IMR-90 (cell line): ENCODE data around the gene ARHGEF16. TPM values are rescaled to one million over a fixed set of nuclear protein-coding genes. Genes with fewer than 3 reads are reported as not detected.

Source experiments
- ATAC-seq: fragments of 200-7000 bp; cut with Tn5 transposase; 2 replicates; pipeline ENCODE4 v1.9.1; 2020; ENCODE audit warnings: low read depth, mild to moderate bottlenecking, moderate library complexity
- BruUV-seq: library from RNA; stranded (reverse); fragments of 400-500 nt; replicated peaks from 2 replicates; lab custom pipeline; 2021; lab: Mats Ljungman, UMichigan
- CTCF ChIA-PET: fragments of 300-600 bp; formaldehyde crosslinking; extraction: SDS; loops from one replicate; lab custom pipeline; 2021; ENCODE audit warnings: antibody characterized with exemption; lab: Yijun Ruan, JAX
- POLR2A ChIA-PET: fragments of 300-600 bp; sonication (Branson Sonifier 250); formaldehyde crosslinking; loops from one replicate; lab custom pipeline; 2022; ENCODE audit warnings: antibody characterized with exemption; ENCODE audit not compliant: unreplicated experiment; lab: Charles Lee
- DNase-seq: peaks from one replicate; pipeline ENCODE4 v3.0.0; 2013
- H2AFZ ChIP-seq: replicated peaks from 2 replicates; pipeline ENCODE3; 2013; ENCODE audit warnings: low read length, mild to moderate bottlenecking; ENCODE audit not compliant: poor library complexity
- H2AK5ac ChIP-seq: 2 replicates; pipeline ENCODE4 v1.6.1; 2013; ENCODE audit warnings: low read depth, low read length, inconsistent platforms
- H2AK9ac ChIP-seq: replicated peaks from 2 replicates; pipeline ENCODE3; 2013; ENCODE audit warnings: mild to moderate bottlenecking, low read depth, low read length, moderate library complexity; ENCODE audit not compliant: poor library complexity
- H2BK120ac ChIP-seq: 2 replicates; pipeline ENCODE4 v1.6.1; 2013; ENCODE audit warnings: low read depth, low read length, inconsistent platforms
- H2BK15ac ChIP-seq: 3 replicates; pipeline ENCODE4 v1.6.1; 2013; ENCODE audit warnings: low read depth, low read length, inconsistent platforms
- H2BK20ac ChIP-seq: 2 replicates; pipeline ENCODE4 v1.6.1; 2013; ENCODE audit warnings: low read depth, mild to moderate bottlenecking, inconsistent platforms, low read length, moderate library complexity
- H2BK5ac ChIP-seq: 2 replicates; pipeline ENCODE4 v1.6.1; 2013; ENCODE audit warnings: mild to moderate bottlenecking, low read depth, low read length, inconsistent platforms; ENCODE audit not compliant: poor library complexity, severe bottlenecking
- H3K14ac ChIP-seq: replicated peaks from 2 replicates; pipeline ENCODE4 v1.6.1; 2013; ENCODE audit warnings: low read depth, low read length, inconsistent platforms
- H3K18ac ChIP-seq: 2 replicates; pipeline ENCODE4 v1.6.1; 2013; ENCODE audit warnings: low read depth, low read length, control low read depth
- H3K23ac ChIP-seq: 2 replicates; pipeline ENCODE4 v1.6.1; 2013; ENCODE audit warnings: low read depth, low read length, inconsistent platforms
- H3K27ac ChIP-seq: 2 replicates; pipeline ENCODE4 v1.5.1; 2013; ENCODE audit warnings: mild to moderate bottlenecking, control low read depth, low read length; ENCODE audit not compliant: insufficient read depth
- H3K27me3 ChIP-seq: 2 replicates; pipeline ENCODE4 v1.6.1; 2013; ENCODE audit warnings: low read length; ENCODE audit not compliant: control insufficient read depth, insufficient read depth
- H3K36me3 ChIP-seq: 2 replicates; pipeline ENCODE4 v1.6.1; 2013; ENCODE audit warnings: low read length, mixed read lengths; ENCODE audit not compliant: control insufficient read depth, insufficient read depth
- H3K4ac ChIP-seq: 2 replicates; pipeline ENCODE4 v1.6.1; 2013; ENCODE audit warnings: low read depth, low read length, inconsistent platforms
- H3K4me1 ChIP-seq: 2 replicates; pipeline ENCODE4 v1.6.1; 2013; ENCODE audit warnings: low read length, mixed read lengths; ENCODE audit not compliant: control insufficient read depth, insufficient read depth
- H3K4me2 ChIP-seq: 2 replicates; pipeline ENCODE4 v1.6.1; 2013; ENCODE audit warnings: low read depth, mild to moderate bottlenecking, control low read depth, low read length, moderate library complexity
- H3K4me3 ChIP-seq: 2 replicates; pipeline ENCODE4 v1.5.1; 2013; ENCODE audit warnings: low read depth, mild to moderate bottlenecking, control low read depth, low read length, moderate library complexity; ENCODE audit not compliant: insufficient read depth
- H3K56ac ChIP-seq: 2 replicates; pipeline ENCODE4 v1.6.1; 2013; ENCODE audit warnings: low read length, inconsistent platforms; ENCODE audit not compliant: insufficient read depth; ENCODE audit errors: extremely low read depth
- H3K79me1 ChIP-seq, 2 experiments: 2 replicates each; pipeline ENCODE4 v1.6.1; 2013; ENCODE audit warnings: low read length in 2 of 2, inconsistent platforms in 1 of 2, low read depth in 1 of 2
- H3K9ac ChIP-seq: 2 replicates; pipeline ENCODE4 v1.6.1; 2013; ENCODE audit warnings: low read depth, low read length, control low read depth
- H3K9me1 ChIP-seq: 2 replicates; pipeline ENCODE4 v1.6.1; 2013; ENCODE audit warnings: low read length, inconsistent platforms; ENCODE audit not compliant: insufficient read depth
- H3K9me3 ChIP-seq: 2 replicates; pipeline ENCODE4 v1.6.1; 2013; ENCODE audit warnings: low read length; ENCODE audit not compliant: control insufficient read depth, insufficient read depth
- H4K20me1 ChIP-seq: 2 replicates; pipeline ENCODE4 v1.6.1; 2013; ENCODE audit warnings: low read length, inconsistent platforms; ENCODE audit not compliant: insufficient read depth
- H4K5ac ChIP-seq: 2 replicates; pipeline ENCODE4 v1.6.1; 2013; ENCODE audit warnings: mild to moderate bottlenecking, low read depth, low read length, control low read depth
- H4K8ac ChIP-seq, 2 experiments: 2 replicates each; pipeline ENCODE4 v1.6.1; 2013; ENCODE audit warnings: low read depth in 2 of 2, low read length in 2 of 2, control low read depth in 1 of 2, inconsistent platforms in 1 of 2
- H4K91ac ChIP-seq: 2 replicates; pipeline ENCODE4 v1.6.1; 2013; ENCODE audit warnings: low read depth, low read length, inconsistent platforms; ENCODE audit not compliant: insufficient read depth
- BHLHE40 ChIP-seq: fragments of 150-350 bp; IDR thresholded peaks from 2 replicates; pipeline ENCODE4 v1.6.1; 2016; ENCODE audit warnings: mild to moderate bottlenecking, low read depth, low read length
- CEBPB ChIP-seq: IDR thresholded peaks from 2 replicates; pipeline ENCODE4 v1.6.1; 2012; ENCODE audit warnings: low read depth, low read length, improper control_type of control experiment
- CHD1 ChIP-seq: IDR thresholded peaks from 2 replicates; pipeline ENCODE4 v1.6.1; 2012; ENCODE audit warnings: low read depth, low read length, improper control_type of control experiment
- CTCF ChIP-seq: conservative IDR thresholded peaks from 2 replicates; pipeline ENCODE4 v1.5.1; 2012; ENCODE audit warnings: mild to moderate bottlenecking, low read depth, low read length, improper control_type of control experiment
- ELK1 ChIP-seq: fragments of 150-350 bp; IDR thresholded peaks from 2 replicates; pipeline ENCODE4 v1.6.1; 2016; ENCODE audit warnings: low read depth, mild to moderate bottlenecking, low read length, moderate library complexity, borderline replicate concordance
- FOS ChIP-seq: fragments of 150-350 bp; IDR thresholded peaks from 2 replicates; pipeline ENCODE4 v1.6.1; 2016; ENCODE audit warnings: low read depth, low read length
- MAFK ChIP-seq: IDR thresholded peaks from 2 replicates; pipeline ENCODE4 v1.6.1; 2012; ENCODE audit warnings: low read depth, low read length, improper control_type of control experiment
- MAZ ChIP-seq: IDR thresholded peaks from 2 replicates; pipeline ENCODE4 v1.6.1; 2012; ENCODE audit warnings: low read depth, mild to moderate bottlenecking, low read length, improper control_type of control experiment, moderate library complexity, borderline replicate concordance
- MXI1 ChIP-seq: IDR thresholded peaks from 2 replicates; pipeline ENCODE4 v1.6.1; 2012; ENCODE audit warnings: low read depth, mild to moderate bottlenecking, low read length, moderate library complexity, borderline replicate concordance
- NFE2L2 ChIP-seq: fragments of 150-350 bp; IDR thresholded peaks from 2 replicates; pipeline ENCODE4 v1.6.1; 2016; ENCODE audit warnings: low read depth, mild to moderate bottlenecking, low read length
- POLR2A ChIP-seq: IDR thresholded peaks from 2 replicates; pipeline ENCODE4 v1.6.1; 2012; ENCODE audit warnings: mild to moderate bottlenecking, low read depth, low read length
- RAD21 ChIP-seq: IDR thresholded peaks from 2 replicates; pipeline ENCODE4 v1.6.1; 2012; ENCODE audit warnings: low read length, improper control_type of control experiment
- RCOR1 ChIP-seq: IDR thresholded peaks from 2 replicates; pipeline ENCODE4 v1.6.1; 2012; ENCODE audit warnings: mild to moderate bottlenecking, low read length, improper control_type of control experiment; ENCODE audit not compliant: insufficient replicate concordance
- RFX5 ChIP-seq: IDR thresholded peaks from 2 replicates; pipeline ENCODE4 v1.8.0; 2012; ENCODE audit warnings: low read depth, mild to moderate bottlenecking, low read length, moderate library complexity
- SMC3 ChIP-seq: fragments of 150-350 bp; IDR thresholded peaks from 2 replicates; pipeline ENCODE4 v1.6.1; 2016; ENCODE audit warnings: low read depth, mild to moderate bottlenecking, antibody characterized with exemption, low read length, moderate library complexity
- WGBS, 2 experiments: methylation state at CpG; one replicate each; pipeline versions ENCODE4 v1.1.5 to v1.1.7; 2013; ENCODE audit warnings: missing lambda C conversion rate in 2 of 2; ENCODE audit not compliant: insufficient read length in 1 of 2; ENCODE audit errors: extremely low coverage in 2 of 2; 5-methylcytosine and 5-hydroxymethylcytosine counted together
- dilution Hi-C: fragments of 300-500 bp; cut with HindIII; formaldehyde crosslinking; loops from one replicate; pipeline ENCODE4 v1.14.3; 2018; ENCODE audit warnings: low sequenced_read_pairs; ENCODE audit not compliant: unreplicated experiment
- in situ Hi-C: fragments of 300-500 bp; cut with MboI; formaldehyde crosslinking; loops from 3 replicates; pipeline ENCODE4 v1.14.3; 2019; ENCODE audit warnings: low sequenced_read_pairs, inconsistent platforms, mixed read lengths
- intact Hi-C: fragments of 100-400 bp; cut with micrococcal nuclease; formaldehyde crosslinking; loops from 2 replicates; pipeline ENCODE4 v1.10.0; 2022
- polyA plus RNA-seq, 3 experiments: library from polyadenylated mRNA; depleted of rRNA; stranded (reverse); fragments of >200 nt; gene quantifications; 2 replicates each; pipeline ENCODE4 v1.2.3, GENCODE V29; 2012; ENCODE audit warnings: low replicate concordance in 1 of 3
- total RNA-seq: library from RNA; depleted of rRNA; stranded (reverse); fragments of >200 nt; gene quantifications from 2 replicates; pipeline ENCODE4 v1.2.3, GENCODE V29; 2012
- TF ChIP-seq, protein P1 (sequence below): fragments of 150-350 bp; IDR thresholded peaks from 2 replicates; pipeline ENCODE4 v1.6.1; 2017; ENCODE audit warnings: mild to moderate bottlenecking, antibody characterized with exemption, low read length, low read depth

The ARHGEF16 gene
- total and polyA plus RNA-seq, 2 of the 4 experiments (the other 2 are of a cell fraction) = 0.18 to 0.39 TPM

DNA sequence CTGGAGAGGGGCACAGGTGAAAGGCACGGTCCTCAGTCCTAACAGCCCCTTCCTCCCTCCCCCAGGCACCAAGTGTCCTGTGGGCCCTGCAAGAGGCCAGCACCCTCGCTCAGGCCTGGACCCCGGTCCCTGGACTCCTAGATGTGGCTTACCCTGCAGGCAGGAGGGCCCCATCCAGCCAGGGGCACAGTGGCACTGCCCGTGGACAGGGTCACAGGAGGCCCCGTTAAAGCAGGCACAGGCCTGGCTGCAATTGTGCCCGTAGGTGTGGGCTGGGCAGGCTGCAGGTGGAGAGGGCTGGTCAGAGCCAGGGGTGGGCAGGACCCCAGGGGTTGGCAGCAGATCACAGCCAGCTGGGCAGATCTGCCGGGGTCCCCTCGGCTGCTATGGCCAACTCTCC lies 44.5 kb downstream of the ARHGEF16 start:
- no peak for DNase-seq
- Histone ChIP-seq H3K27ac (no peak overlapping the region), H2AK5ac (no peak overlapping the region), H3K4me1 (no peaks in the 10 kb centered on the region), H3K4me3 (no peak overlapping the region), H3K9me3 (no peaks in the 10 kb centered on the region), H3K27me3 (no peaks in the 10 kb centered on the region), H3K79me1 (no peaks in the 10 kb centered on the region), H3K9me1 (no peaks in the 10 kb centered on the region), H3K9ac (no peak overlapping the region), H4K8ac (no peak overlapping the region), H2BK20ac (no peak overlapping the region), H2BK15ac (no peak overlapping the region), H4K20me1 (no peaks in the 10 kb centered on the region), H4K5ac (no peak overlapping the region), H2AK9ac (no peak overlapping the region), H3K18ac (no peak overlapping the region), H2BK120ac (no peak overlapping the region), H3K23ac (no peak overlapping the region), H2BK5ac (no peak overlapping the region), H3K14ac (no peak overlapping the region), H3K56ac (no peak overlapping the region), H3K4ac (no peak overlapping the region), H3K4me2 (no peak overlapping the region), H3K36me3 (no peaks in the 10 kb centered on the region), H2AFZ (no peak overlapping the region), H4K91ac (no peak overlapping the region)
- 39% methylated on average over 2 of the region's 8 CpGs; no CpG with 5 or more reads in 1 of the 2 experiments for WGBS, 2 experiments
- POLR2A ChIA-PET = no interaction called here
- BruUV-seq = no TSS peak
- dilution Hi-C loops (no loop called here), intact Hi-C loops (loop anchor here (10.0 kb wide), 1 partner anchor 226 kb away; no protein-coding TSS in a partner anchor), in situ Hi-C loops (no loop called here)
- CTCF ChIA-PET = no interaction called here
- ATAC-seq = no peak
- TF ChIP-seq RFX5 (no peak), CTCF (no peak), ELK1 (no peak), FOS (no peak), RAD21 (no peak), MAFK (no peak), MXI1 (no peak), CEBPB (no peak), BHLHE40 (no peak), POLR2A (no peak), SMC3 (no peak), NFE2L2 (no peak), CHD1 (no peak), RCOR1 (no peak), MAZ (no peak)
- TF ChIP-seq, protein P1, sequence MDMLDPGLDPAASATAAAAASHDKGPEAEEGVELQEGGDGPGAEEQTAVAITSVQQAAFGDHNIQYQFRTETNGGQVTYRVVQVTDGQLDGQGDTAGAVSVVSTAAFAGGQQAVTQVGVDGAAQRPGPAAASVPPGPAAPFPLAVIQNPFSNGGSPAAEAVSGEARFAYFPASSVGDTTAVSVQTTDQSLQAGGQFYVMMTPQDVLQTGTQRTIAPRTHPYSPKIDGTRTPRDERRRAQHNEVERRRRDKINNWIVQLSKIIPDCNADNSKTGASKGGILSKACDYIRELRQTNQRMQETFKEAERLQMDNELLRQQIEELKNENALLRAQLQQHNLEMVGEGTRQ = no peak
